Medulla oblongata (tissue), 1 donor: ENCODE data around the gene MED12L.
"Not testable (repeated sequence)": the region's sequence is repeated elsewhere in the genome, so short reads cannot be mapped to it uniquely, and the experiment has no call there.

ENCODE experiments used
- DNase-seq: peaks from one replicate; pipeline ENCODE4 v3.0.0-alpha.2; 2015; ENCODE audit errors: extremely low spot score

MED12L gene

GRCh38 chr3:151379083-151379734 lies 293.7 kb downstream of the MED12L start:
- peak; percentile 65 for DNase-seq

GRCh38 chr3:151382671-151383070 lies 297.2 kb downstream of the MED12L start:
- DNase-seq, result peak; percentile 66

GRCh38 chr3:151383111-151383510 lies 297.6 kb downstream of the MED12L start:
- DNase-seq, result no peak

- DNase-seq, result peak; percentile 49
Measured at GRCh38 chr3:151383956-151384355, 298.5 kb downstream of the MED12L start.

GRCh38 chr3:151384741-151385174 lies 299.3 kb downstream of the MED12L start, which contains the start of gene P2RY12:
P2RY12 (minus strand) TSS chr3:151384753; CDS start chr3:151338845, 45,908 bp downstream.
- DNase-seq, result peak; percentile 87

GRCh38 chr3:151386056-151386455 lies 300.6 kb downstream of the MED12L start:
- DNase-seq, result no peak

- DNase-seq, result peak; percentile 29
Measured at GRCh38 chr3:151387432-151387831, 302.0 kb downstream of the MED12L start.

- DNase-seq, result peak; percentile 43
Measured at GRCh38 chr3:151387842-151388241, 302.4 kb downstream of the MED12L start.

GRCh38 chr3:151391720-151392119 lies 306.3 kb downstream of the MED12L start:
- DNase-seq, result peak; percentile 66

GRCh38 chr3:151392191-151392590 lies 306.7 kb downstream of the MED12L start:
- not testable (repeated sequence) for DNase-seq

- DNase-seq, result no peak
Measured at GRCh38 chr3:151393146-151393830, 307.8 kb downstream of the MED12L start.

GRCh38 chr3:151393941-151394340 lies 308.5 kb downstream of the MED12L start:
- no peak for DNase-seq

GRCh38 chr3:151394611-151395010 lies 309.1 kb downstream of the MED12L start:
- DNase-seq, result no peak

GRCh38 chr3:151395806-151396205 lies 310.3 kb downstream of the MED12L start:
- no peak for DNase-seq

GRCh38 chr3:151398895-151399294 lies 313.4 kb downstream of the MED12L start:
- no peak for DNase-seq

- DNase-seq, result no peak
Measured at GRCh38 chr3:151400341-151400740, 314.9 kb downstream of the MED12L start.

GRCh38 chr3:151402349-151402748 lies 316.9 kb downstream of the MED12L start:
- DNase-seq, result no peak

- DNase-seq, result no peak
Measured at GRCh38 chr3:151403246-151403645, 317.8 kb downstream of the MED12L start.

- peak; percentile 21 for DNase-seq
Measured at GRCh38 chr3:151404316-151404715, 318.9 kb downstream of the MED12L start.

- no peak for DNase-seq
Measured at GRCh38 chr3:151407928-151408327, 322.5 kb downstream of the MED12L start.

GRCh38 chr3:151410891-151411559 lies 325.6 kb downstream of the MED12L start:
- DNase-seq, result no peak

- DNase-seq, result no peak
Measured at GRCh38 chr3:151412989-151413388, 327.5 kb downstream of the MED12L start.

GRCh38 chr3:151415289-151415688 lies 329.8 kb downstream of the MED12L start:
- DNase-seq, result no peak
